Activated CD4-positive, alpha-beta memory T cell treated with anti-CD3 and anti-CD28 coated beads for 36 hours (primary cell): Measurements from ENCODE around the gene PHF12. TPM values are rescaled to one million over a fixed set of nuclear protein-coding genes. Genes with fewer than 3 reads are reported as not detected.

Experiments
- CTCF ChIA-PET: fragments of 350-600 bp; sonication (Branson Sonifier 250); formaldehyde crosslinking; loops from one replicate; lab custom pipeline; 2021; ENCODE audit warnings: antibody characterized with exemption, inconsistent platforms; lab: Charles Lee
- POLR2A ChIA-PET: fragments of 350-600 bp; sonication (Branson Sonifier 250); formaldehyde crosslinking; loops from one replicate; lab custom pipeline; 2021; ENCODE audit warnings: antibody characterized with exemption; lab: Charles Lee
- DNase-seq: peaks from one replicate; pipeline ENCODE4 v3.0.0-alpha.2; 2020
- H3K27ac Mint-ChIP-seq: one replicate; pipeline ENCODE4 v1.8.0; 2021; ENCODE audit warnings: mixed read lengths
- H3K27me3 Mint-ChIP-seq: one replicate; pipeline ENCODE4 v1.8.0; 2021; ENCODE audit warnings: mixed read lengths
- H3K36me3 Mint-ChIP-seq: one replicate; pipeline ENCODE4 v1.8.0; 2021; ENCODE audit warnings: mixed read lengths
- H3K4me1 Mint-ChIP-seq: one replicate; pipeline ENCODE4 v1.8.0; 2021; ENCODE audit warnings: low read depth, mixed read lengths
- H3K4me3 Mint-ChIP-seq: one replicate; pipeline ENCODE4 v1.8.0; 2021; ENCODE audit warnings: mild to moderate bottlenecking, mixed read lengths
- H3K9me3 Mint-ChIP-seq: one replicate; pipeline ENCODE4 v1.8.0; 2021; ENCODE audit warnings: mixed read lengths
- intact Hi-C: fragments of 100-400 bp; cut with micrococcal nuclease; formaldehyde crosslinking; loops from one replicate; pipeline ENCODE4 v1.15.1; 2023
- total RNA-seq, 2 experiments: library from RNA; stranded (reverse); gene quantifications; one replicate each; pipeline ENCODE4 v1.2.3, GENCODE V29; 2021

The PHF12 gene
- total RNA-seq, 2 experiments from 2014 or later: 44.0 to 44.8 TPM

DNA sequence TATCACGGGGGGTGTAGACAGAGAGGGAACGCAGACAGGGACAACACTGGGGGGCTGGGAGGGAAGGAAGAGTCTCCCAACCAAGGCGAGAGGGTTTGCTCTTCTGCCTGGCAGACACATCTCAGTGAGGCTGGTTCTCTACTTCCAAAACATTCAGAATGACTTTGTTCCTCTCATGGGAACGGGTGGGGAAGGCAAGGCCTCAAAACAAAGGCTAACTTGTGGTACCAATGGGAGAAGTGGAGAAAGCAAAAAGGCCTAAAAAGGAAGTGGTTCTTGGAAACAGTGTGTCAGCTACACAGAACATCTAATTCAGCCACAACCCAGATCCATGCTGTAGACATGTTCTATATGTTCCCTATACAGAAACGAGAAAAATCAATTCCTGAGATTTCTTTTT is 61.3 kb downstream of the PHF12 start:
- CTCF ChIA-PET: interaction anchor here (0.9 kb wide), 1 partner anchor 41 kb away, joined by 3 read pairs; no protein-coding TSS in a partner anchor
- no peak for DNase-seq
- intact Hi-C loops: no loop called here
- POLR2A ChIA-PET: no interaction called here
- H3K36me3 Mint-ChIP-seq: peaks cover 11% of the 10 kb centered on the region
- H3K27me3 Mint-ChIP-seq: no peaks in the 10 kb centered on the region
- peaks cover 43% of the 10 kb centered on the region for H3K4me1 Mint-ChIP-seq
- H3K4me3 Mint-ChIP-seq: no peak overlapping the region
- peak overlapping the region; percentile 77 for H3K27ac Mint-ChIP-seq
- no peaks in the 10 kb centered on the region for H3K9me3 Mint-ChIP-seq

DNA sequence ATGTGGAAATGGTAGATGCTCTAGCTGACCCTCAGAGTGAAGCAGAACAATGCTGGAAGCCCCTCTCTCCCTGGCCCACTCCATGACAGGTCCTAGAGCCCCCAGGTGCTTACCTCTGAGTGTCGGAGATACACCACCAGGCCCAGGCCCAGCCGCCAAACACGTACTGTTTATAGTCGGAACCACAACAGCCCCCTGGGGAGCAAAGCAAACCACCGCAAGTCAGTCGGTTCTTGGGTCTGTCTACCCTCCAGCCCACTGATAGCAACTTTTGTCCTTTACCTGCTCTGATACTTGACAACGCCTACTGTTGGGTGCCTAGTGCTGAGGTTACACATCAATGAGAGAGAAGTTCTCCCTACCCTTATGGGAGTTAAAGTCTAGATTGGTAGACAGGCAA is 62.5 kb downstream of the PHF12 start:
- DNase-seq: no peak
- ChIA-PET CTCF (no interaction called here), POLR2A (no interaction called here)
- Mint-ChIP-seq H3K4me3 (no peak overlapping the region), H3K4me1 (peaks cover 38% of the 10 kb centered on the region), H3K27ac (no peak overlapping the region), H3K9me3 (no peaks in the 10 kb centered on the region), H3K36me3 (peaks cover 12% of the 10 kb centered on the region), H3K27me3 (no peaks in the 10 kb centered on the region)
- intact Hi-C loops: no loop called here

DNA sequence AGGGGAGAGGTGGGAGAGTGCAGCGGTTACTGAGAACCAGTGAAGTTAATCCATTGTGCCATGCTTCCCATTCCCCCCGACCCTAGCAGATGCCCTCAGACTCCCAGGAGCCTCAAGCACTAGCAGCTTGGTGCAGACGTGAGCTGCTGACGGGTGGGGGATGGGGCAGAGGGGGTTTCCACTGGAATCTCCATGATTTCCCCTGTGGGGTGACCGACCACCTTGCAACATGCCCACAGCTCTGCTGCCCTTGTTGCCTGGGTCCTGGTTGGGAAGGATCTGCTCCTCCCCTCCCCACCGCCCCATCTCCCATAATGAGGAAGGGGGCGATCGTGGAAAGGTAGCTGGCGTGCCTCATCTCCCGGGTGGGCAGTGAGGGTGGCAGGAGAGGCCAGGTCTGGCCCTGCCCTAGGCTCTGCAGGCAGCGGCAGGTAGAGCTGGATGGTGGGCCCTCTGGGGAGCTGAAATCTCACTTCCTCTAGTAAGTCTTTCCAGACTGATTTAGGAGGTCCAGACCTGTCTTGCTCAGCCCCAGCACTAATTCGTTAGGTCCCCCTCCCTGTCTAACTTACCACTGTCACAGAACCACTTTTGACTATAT is 63.3 kb downstream of the PHF12 start:
- no peak overlapping the region for H3K4me3 Mint-ChIP-seq
- DNase-seq: no peak
- no peak overlapping the region for H3K27ac Mint-ChIP-seq
- peaks cover 10% of the 10 kb centered on the region for H3K36me3 Mint-ChIP-seq
- intact Hi-C loops: no loop called here
- H3K4me1 Mint-ChIP-seq: peaks cover 30% of the 10 kb centered on the region
- CTCF ChIA-PET: no interaction called here
- H3K27me3 Mint-ChIP-seq: no peaks in the 10 kb centered on the region
- POLR2A ChIA-PET: no interaction called here
- H3K9me3 Mint-ChIP-seq: no peaks in the 10 kb centered on the region

DNA sequence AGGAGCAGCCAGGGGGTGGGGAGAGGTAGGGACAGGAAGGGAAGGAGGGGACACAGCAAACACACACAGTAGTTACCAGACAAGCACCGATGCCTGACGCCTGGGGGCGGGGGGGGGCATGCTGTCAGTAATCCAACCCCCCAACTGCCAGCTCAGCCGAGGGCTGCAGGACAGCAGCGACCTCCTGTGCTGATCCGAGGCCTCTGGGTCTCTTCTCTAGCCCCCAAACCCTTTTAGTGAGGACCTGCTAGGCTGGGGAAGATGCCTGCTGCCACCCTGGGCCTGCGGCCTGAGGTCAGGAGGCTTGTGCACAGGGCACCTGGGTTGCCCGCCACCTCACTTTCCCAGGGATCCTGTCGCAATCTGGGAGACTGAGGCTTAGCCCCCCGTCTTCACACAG is 65.4 kb downstream of the PHF12 start:
- Mint-ChIP-seq H3K27ac (no peak overlapping the region), H3K4me3 (no peak overlapping the region), H3K36me3 (peaks cover 19% of the 10 kb centered on the region), H3K27me3 (no peaks in the 10 kb centered on the region), H3K4me1 (peaks cover 12% of the 10 kb centered on the region), H3K9me3 (no peaks in the 10 kb centered on the region)
- DNase-seq: no peak
- intact Hi-C loops: no loop called here
- POLR2A ChIA-PET: no interaction called here
- CTCF ChIA-PET: no interaction called here

DNA sequence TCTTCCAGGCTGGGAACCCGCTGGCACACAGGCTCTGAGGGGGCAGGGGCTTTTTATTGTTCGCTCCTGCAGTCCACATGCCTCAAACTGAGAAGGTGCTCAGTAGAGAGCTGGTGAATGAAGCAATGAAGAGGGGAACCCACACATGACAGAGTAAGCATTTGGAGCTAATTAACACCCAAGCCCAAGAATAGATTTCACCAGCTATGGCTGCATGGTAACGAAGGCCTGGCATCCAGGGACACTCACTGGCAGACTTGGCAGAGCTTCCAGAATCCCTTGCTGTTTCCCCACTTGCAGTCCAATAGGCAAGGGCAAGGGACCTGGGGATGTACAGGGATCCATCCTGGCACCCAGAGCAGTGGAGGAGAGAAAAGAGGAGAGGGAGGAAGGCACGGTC is 66.0 kb downstream of the PHF12 start:
- DNase-seq: no peak
- peak overlapping the region; percentile 18 for H3K27ac Mint-ChIP-seq
- no peaks in the 10 kb centered on the region for H3K9me3 Mint-ChIP-seq
- H3K4me3 Mint-ChIP-seq: no peak overlapping the region
- peaks cover 8% of the 10 kb centered on the region for H3K4me1 Mint-ChIP-seq
- ChIA-PET CTCF (interaction anchor here (0.5 kb wide), 1 partner anchor 30 kb away, joined by 3 read pairs; no protein-coding TSS in a partner anchor), POLR2A (no interaction called here)
- H3K27me3 Mint-ChIP-seq: no peaks in the 10 kb centered on the region
- H3K36me3 Mint-ChIP-seq: peaks cover 21% of the 10 kb centered on the region
- intact Hi-C loops: no loop called here

DNA sequence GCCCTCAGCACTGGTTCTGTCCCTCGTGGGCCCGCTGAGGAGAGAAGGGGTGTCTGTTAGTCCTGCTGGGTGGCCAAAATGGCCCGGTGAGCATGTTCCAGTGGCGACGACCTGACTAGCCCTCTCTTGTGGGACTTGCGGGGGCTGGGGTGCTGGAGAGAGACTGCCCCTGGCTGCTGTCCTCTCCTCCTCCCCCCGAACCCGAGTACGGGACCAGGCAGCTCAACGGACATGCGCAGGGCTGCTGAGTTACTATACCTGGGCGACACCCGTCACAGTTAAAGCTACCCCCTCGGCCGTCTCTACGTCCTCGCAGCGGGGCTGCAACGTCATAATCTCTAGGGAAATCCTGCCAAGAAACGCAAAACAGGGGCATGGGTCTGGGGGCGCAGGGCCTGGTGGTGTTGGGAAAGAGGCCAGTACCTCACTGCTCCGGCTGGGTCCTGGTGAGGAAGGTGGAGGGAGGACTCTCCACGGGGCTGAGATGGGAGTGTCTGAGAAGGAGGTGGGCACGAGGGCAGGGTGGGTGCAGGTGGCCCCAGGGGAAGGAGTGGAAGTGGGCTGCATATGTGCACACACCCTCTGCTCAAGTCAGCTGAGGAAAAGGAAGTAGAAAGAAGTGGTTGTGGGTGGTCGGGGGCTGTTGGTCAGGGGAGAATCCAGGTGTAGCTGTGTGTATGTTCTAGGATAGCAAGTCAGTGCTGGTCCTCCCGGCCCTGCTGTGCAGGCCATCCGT is 67.2 kb downstream of the PHF12 start:
- Mint-ChIP-seq H3K27me3 (no peaks in the 10 kb centered on the region), H3K4me1 (peaks cover 4% of the 10 kb centered on the region), H3K4me3 (no peak overlapping the region), H3K36me3 (peaks cover 29% of the 10 kb centered on the region), H3K9me3 (no peaks in the 10 kb centered on the region), H3K27ac (no peak overlapping the region)
- intact Hi-C loops: no loop called here
- no peak for DNase-seq
- ChIA-PET POLR2A (interaction anchor here (1.0 kb wide), 1 partner anchor 13 kb away, joined by 3 read pairs; no protein-coding TSS in a partner anchor), CTCF (interaction anchor here (0.7 to 1.0 kb wide), 2 partner anchors 35 to 120 kb away, joined by 3 read pairs; no protein-coding TSS in a partner anchor)

DNA sequence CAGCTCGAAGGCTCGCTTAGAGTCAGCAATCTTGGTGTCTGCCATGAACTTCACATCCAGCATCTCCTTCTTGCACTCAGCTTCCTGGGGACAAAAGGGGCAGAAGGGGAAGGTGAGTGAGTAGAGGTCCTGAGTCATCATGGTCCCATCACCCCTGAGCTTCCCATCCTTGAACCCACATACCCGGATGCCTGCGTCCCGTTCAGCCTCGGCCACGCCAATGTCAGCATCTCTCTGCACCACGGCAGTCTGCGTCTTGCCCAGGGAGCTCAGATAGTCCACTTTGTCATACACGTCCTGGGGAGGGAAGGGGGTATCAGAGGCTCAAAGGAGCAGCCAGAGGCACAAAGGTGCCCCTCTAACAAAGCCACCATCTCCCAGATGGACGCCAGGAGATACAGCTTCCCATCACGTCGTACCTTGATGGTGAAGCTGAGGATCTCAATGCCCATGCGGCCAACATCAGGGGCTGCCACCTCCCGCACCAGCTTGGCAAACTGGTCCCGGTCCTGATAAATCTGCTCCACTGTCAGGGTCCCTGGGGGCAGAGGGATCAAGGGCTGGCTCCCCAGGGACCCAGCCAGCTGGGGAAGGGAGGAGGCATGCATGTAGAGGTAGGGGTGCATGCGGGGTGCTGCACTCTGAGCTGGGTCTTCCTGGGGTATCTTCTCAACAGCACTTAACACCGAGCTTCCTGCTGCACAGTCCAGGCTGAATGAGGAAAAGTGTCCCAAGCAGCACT is 69.0 kb downstream of the PHF12 start:
- ChIA-PET CTCF (interaction anchor here (0.7 to 1.4 kb wide), 2 partner anchors 119 to 155 kb away, joined by 3 to 4 read pairs; no protein-coding TSS in a partner anchor), POLR2A (interaction anchor here (1.2 kb wide), 1 partner anchor 16 kb away, joined by 3 read pairs; the partner anchor contains the start of gene FLOT2)
- Mint-ChIP-seq H3K4me1 (peaks cover 10% of the 10 kb centered on the region), H3K9me3 (no peaks in the 10 kb centered on the region), H3K27me3 (no peaks in the 10 kb centered on the region), H3K36me3 (peaks cover 42% of the 10 kb centered on the region), H3K4me3 (no peak overlapping the region), H3K27ac (no peak overlapping the region)
- DNase-seq: no peak
- intact Hi-C loops: no loop called here

DNA sequence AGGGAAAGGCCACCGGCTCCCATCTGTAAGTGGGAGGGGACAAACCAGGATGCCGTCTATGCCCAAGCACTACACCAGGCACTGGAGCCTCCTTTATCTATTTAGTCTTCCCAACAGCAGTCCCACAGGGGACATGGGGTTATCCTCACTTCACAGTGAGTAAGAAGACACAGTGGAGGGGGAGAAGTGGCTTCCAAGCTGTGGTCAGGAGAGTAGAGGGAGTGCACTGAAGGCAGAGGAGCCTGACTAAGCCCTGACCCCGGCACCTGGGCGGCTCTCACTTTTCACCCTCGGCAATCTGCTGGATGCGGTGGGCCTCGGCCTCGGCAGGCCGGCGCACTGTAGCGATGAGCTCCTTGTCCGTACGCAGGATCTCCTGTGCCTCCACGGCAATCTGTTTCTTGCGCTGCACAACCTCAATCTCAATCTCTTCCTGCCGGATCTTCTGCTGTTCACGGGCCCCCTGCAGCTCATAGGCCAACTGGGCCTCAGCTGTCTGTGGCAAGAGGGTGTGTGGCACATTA is 69.7 kb downstream of the PHF12 start:
- intact Hi-C loops: no loop called here
- CTCF ChIA-PET: interaction anchor here (1.4 kb wide), 1 partner anchor 118 kb away, joined by 4 read pairs; no protein-coding TSS in a partner anchor
- Mint-ChIP-seq H3K4me1 (peaks cover 16% of the 10 kb centered on the region), H3K4me3 (no peak overlapping the region), H3K27ac (no peak overlapping the region), H3K27me3 (no peaks in the 10 kb centered on the region), H3K9me3 (no peaks in the 10 kb centered on the region), H3K36me3 (peaks cover 42% of the 10 kb centered on the region)
- POLR2A ChIA-PET: interaction anchor here (1.2 kb wide), 1 partner anchor 16 kb away, joined by 3 read pairs; the partner anchor contains the start of gene FLOT2
- DNase-seq: no peak

DNA sequence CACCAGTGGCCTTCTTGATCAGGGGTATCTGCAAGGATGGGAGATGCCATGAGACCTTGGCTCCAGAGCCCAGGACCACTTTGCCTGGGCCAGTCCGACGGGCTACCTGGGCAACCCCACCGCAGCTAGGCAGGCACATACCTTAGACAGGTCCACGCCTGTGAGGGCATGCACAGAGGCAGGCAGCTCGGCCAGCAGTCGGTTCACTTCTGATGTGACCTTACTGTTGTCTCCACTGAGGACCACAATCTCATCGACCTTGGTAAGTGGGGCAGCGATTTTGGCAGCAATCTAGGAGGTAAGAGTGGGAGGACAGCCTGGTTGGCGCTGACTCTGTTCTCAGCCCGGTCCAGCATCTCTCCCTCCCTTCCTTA is 70.8 kb downstream of the PHF12 start:
- Mint-ChIP-seq H3K4me3 (no peak overlapping the region), H3K4me1 (peaks cover 26% of the 10 kb centered on the region), H3K27ac (no peak overlapping the region), H3K36me3 (peaks cover 42% of the 10 kb centered on the region), H3K9me3 (no peaks in the 10 kb centered on the region), H3K27me3 (no peaks in the 10 kb centered on the region)
- POLR2A ChIA-PET: no interaction called here
- CTCF ChIA-PET: no interaction called here
- no peak for DNase-seq
- intact Hi-C loops: no loop called here

DNA sequence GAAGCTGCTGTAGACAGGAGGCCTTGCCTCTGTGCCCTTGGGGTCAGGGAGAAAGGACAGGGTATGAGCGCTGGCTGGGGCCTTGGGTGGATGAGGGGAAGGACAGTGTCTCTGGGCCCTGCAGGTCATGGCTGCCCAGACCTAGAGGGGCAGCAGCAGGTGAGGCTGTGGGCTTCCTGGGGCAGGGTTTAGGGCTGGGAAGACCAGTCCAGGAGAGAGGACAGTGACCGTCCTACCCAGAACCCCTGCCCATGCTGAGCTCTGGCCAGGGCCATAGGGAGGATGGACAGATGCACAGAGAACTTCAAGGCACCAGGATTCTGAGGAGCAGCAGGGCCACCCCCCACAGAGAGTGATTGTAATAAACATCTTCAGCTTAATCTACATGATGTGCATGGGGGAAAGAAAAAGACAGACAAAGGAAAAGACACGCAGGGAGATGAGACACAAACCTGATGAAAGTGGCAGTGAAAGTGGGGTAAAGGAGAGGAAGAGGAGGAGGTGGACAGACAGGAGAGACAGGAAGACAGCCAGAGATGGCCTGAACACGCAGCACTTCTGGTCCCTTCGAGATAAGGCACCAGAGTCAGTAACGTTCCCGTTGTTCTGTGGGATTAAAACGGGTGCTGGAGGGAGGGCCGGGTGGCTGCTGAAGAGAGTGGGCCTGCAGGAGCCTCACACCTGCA is 71.3 kb downstream of the PHF12 start:
- no peaks in the 10 kb centered on the region for H3K9me3 Mint-ChIP-seq
- POLR2A ChIA-PET: no interaction called here
- intact Hi-C loops: no loop called here
- H3K27ac Mint-ChIP-seq: no peak overlapping the region
- H3K36me3 Mint-ChIP-seq: peaks cover 39% of the 10 kb centered on the region
- DNase-seq: no peak
- peaks cover 29% of the 10 kb centered on the region for H3K4me1 Mint-ChIP-seq
- CTCF ChIA-PET: interaction anchor here (1.8 kb wide), 2 partner anchors 31 to 116 kb away, joined by 4 to 12 read pairs; no protein-coding TSS in a partner anchor
- no peak overlapping the region for H3K4me3 Mint-ChIP-seq
- H3K27me3 Mint-ChIP-seq: no peaks in the 10 kb centered on the region

DNA sequence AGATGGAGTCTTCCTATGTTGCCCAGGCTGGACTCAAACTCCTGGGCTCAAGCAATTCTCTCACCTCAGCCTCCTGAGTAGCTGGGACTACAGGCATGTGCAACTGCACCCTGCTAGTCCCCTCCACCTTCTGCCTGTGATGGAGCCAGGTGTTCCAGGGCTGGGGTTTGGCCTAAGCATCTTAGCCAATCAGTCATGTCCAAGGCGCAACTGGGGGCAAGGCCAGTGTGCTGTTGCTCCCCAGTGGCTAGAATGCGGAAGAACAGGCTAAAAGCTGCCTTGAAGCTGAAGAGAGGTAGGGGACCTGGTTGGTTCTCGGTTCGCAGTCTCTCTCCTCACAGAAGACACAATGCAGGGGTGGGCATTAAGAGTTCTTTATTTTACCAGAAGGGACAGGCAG is 72.3 kb downstream of the PHF12 start:
- POLR2A ChIA-PET: interaction anchor here (0.6 to 1.9 kb wide), 3 partner anchors 14 to 152 kb away, joined by 3 to 4 read pairs (median 3); no protein-coding TSS in a partner anchor
- intact Hi-C loops: no loop called here
- no peaks in the 10 kb centered on the region for H3K27me3 Mint-ChIP-seq

More for the DNA sequence above, 72.3 kb downstream of the PHF12 start:
- H3K4me3 Mint-ChIP-seq: no peak overlapping the region
- DNase-seq: peak; percentile 39
- H3K9me3 Mint-ChIP-seq: no peaks in the 10 kb centered on the region
- CTCF ChIA-PET: interaction anchor here (0.6 to 1.8 kb wide), 6 partner anchors 8 to 152 kb away, joined by 3 to 12 read pairs (median 4); no protein-coding TSS in a partner anchor
- peaks cover 32% of the 10 kb centered on the region for H3K4me1 Mint-ChIP-seq
- H3K27ac Mint-ChIP-seq: no peak overlapping the region
- H3K36me3 Mint-ChIP-seq: peaks cover 38% of the 10 kb centered on the region
